ENCODE data around the gene UPP2.

- TF ChIP-seq, protein P1, sequence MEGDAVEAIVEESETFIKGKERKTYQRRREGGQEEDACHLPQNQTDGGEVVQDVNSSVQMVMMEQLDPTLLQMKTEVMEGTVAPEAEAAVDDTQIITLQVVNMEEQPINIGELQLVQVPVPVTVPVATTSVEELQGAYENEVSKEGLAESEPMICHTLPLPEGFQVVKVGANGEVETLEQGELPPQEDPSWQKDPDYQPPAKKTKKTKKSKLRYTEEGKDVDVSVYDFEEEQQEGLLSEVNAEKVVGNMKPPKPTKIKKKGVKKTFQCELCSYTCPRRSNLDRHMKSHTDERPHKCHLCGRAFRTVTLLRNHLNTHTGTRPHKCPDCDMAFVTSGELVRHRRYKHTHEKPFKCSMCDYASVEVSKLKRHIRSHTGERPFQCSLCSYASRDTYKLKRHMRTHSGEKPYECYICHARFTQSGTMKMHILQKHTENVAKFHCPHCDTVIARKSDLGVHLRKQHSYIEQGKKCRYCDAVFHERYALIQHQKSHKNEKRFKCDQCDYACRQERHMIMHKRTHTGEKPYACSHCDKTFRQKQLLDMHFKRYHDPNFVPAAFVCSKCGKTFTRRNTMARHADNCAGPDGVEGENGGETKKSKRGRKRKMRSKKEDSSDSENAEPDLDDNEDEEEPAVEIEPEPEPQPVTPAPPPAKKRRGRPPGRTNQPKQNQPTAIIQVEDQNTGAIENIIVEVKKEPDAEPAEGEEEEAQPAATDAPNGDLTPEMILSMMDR (conservative IDR thresholded peaks at IDR 0.05; ENCODE audit: low read depth, low read length), result no peak
- TF ChIP-seq EZH2 (IDR thresholded peaks at IDR 0.05; ENCODE audit: borderline replicate concordance, low read depth, low read length, poor library complexity, severe bottlenecking), result no peak
Measured at GRCh38 chr2:158115202-158115767, 13.6 kb downstream of the UPP2 start.

Measured in A673 (cell line).